ENCODE measurements around the gene ARHGEF6. TPM values are rescaled to one million over a fixed set of nuclear protein-coding genes. Genes with fewer than 3 reads are reported as not detected.

The ARHGEF6 gene
- total RNA-seq, 1 donor, result 10.0 TPM

DNA sequence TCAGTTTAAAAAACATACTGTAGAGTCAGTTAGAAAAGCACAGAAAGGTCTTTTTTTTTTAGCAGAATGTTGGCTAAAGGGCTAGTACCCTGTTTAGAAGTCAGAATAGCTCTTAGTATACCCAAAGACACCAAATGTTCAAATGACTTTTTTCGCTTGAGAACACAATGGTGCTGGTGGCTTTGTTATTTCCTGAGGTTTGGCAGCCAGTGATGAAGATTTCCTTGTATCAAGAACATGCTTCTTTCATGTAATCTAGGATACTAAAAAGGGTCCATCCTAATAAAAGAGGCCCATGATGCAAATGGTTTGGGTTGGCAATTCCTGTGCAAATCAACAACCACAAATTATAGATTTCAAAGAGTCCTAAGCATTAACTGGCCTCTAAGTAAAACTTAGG is 153.8 kb downstream of the ARHGEF6 start:
- H3K4me3 ChIP-seq (ENCODE audit: low read depth, low read length), result no peak overlapping the region
- TF ChIP-seq CTCF (IDR thresholded peaks at IDR 0.05; ENCODE audit: insufficient read depth, low read length), result no peak
- no peak for DNase-seq (ENCODE audit: low read depth)

DNA sequence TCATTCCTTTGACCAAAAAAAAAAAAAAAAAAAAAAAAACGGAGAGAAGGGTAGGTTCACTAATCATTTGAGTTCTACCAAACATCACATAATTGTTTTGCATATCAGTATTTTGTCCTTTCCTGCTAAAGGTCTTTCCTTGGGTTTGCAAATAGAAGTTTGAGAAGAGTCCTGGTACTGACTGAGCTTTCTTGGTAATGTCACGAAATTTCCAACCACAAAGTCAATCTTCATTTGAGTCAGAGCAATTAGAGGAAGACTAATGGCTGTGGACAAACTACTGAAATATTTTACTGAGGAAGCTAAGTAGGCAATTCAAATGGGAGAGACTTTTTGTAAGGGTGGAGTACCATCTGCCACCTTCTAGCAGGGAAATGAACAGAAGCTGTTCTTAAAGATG is 154.5 kb downstream of the ARHGEF6 start:
- no peak for DNase-seq (ENCODE audit: low read depth)
- H3K4me3 ChIP-seq (ENCODE audit: low read depth, low read length), result no peak overlapping the region
- no peak for TF ChIP-seq CTCF (IDR thresholded peaks at IDR 0.05; ENCODE audit: insufficient read depth, low read length)

GRCh38 chrX:136625246-136625645 is 155.5 kb downstream of the ARHGEF6 start:
- TF ChIP-seq CTCF (IDR thresholded peaks at IDR 0.05; ENCODE audit: insufficient read depth, low read length), result no peak
- DNase-seq (ENCODE audit: low read depth), result no peak
- no peak overlapping the region for H3K4me3 ChIP-seq (ENCODE audit: low read depth, low read length)

DNA sequence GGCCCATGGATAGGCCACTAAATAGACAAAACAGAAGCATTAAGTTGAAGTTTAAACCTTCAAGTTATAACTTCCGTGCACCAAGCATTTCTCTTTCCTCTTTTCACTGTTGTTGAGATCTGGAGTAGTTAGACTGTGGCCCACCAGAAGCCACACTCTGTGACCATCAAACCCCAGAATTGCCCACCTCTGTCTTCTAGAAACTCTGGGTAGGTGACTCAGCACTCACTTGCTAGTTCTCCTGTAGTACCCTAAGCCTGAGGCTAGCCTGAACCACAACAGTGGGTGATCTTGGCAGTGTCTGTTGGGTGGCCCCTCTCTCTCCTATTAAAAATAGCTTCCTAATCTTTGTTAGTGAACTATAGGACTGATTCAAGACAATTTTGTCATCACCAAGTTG is 157.3 kb downstream of the ARHGEF6 start:
- no peak for DNase-seq (ENCODE audit: low read depth)
- no peak for TF ChIP-seq CTCF (IDR thresholded peaks at IDR 0.05; ENCODE audit: insufficient read depth, low read length)
- H3K4me3 ChIP-seq (ENCODE audit: low read depth, low read length), result no peak overlapping the region

DNA sequence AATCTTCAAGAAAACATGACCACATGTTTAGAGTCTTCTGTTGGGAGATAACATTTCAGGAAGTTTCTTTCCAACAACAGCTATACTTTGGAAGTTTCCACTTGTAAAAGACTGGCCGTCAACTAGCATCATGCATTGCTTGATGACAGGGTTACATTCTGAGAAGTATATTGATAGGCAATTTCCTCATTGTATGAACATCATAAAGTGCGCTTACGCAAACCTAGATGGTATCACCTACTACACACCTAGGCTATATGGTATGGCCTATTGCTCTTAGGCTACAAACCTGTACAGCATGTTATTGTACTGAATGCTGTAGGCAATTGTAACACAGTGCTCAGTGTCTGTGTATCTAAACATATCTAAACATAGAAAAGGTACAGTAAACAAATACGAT is 158.2 kb downstream of the ARHGEF6 start:
- no peak for DNase-seq (ENCODE audit: low read depth)

GRCh38 chrX:136620780-136621179 is 160.0 kb downstream of the ARHGEF6 start:
- DNase-seq (ENCODE audit: low read depth), result no peak
- H3K4me3 ChIP-seq (ENCODE audit: low read depth, low read length), result no peak overlapping the region
- TF ChIP-seq CTCF (IDR thresholded peaks at IDR 0.05; ENCODE audit: insufficient read depth, low read length), result no peak

More for the DNA sequence above, 158.2 kb downstream of the ARHGEF6 start:
- H3K4me3 ChIP-seq (ENCODE audit: low read depth, low read length), result no peak overlapping the region
- TF ChIP-seq CTCF (IDR thresholded peaks at IDR 0.05; ENCODE audit: insufficient read depth, low read length), result no peak

GRCh38 chrX:136619899-136620505 is 160.7 kb downstream of the ARHGEF6 start:
- H3K4me3 ChIP-seq (ENCODE audit: low read depth, low read length), result no peak overlapping the region
- no peak for TF ChIP-seq CTCF (IDR thresholded peaks at IDR 0.05; ENCODE audit: insufficient read depth, low read length)

More at GRCh38 chrX:136619899-136620505, 160.7 kb downstream of the ARHGEF6 start:
- no peak for DNase-seq (ENCODE audit: low read depth)

Data from fibroblast of the aortic adventitia (primary cell).